Measurements from ENCODE around the gene BRD3OS.

DNA sequence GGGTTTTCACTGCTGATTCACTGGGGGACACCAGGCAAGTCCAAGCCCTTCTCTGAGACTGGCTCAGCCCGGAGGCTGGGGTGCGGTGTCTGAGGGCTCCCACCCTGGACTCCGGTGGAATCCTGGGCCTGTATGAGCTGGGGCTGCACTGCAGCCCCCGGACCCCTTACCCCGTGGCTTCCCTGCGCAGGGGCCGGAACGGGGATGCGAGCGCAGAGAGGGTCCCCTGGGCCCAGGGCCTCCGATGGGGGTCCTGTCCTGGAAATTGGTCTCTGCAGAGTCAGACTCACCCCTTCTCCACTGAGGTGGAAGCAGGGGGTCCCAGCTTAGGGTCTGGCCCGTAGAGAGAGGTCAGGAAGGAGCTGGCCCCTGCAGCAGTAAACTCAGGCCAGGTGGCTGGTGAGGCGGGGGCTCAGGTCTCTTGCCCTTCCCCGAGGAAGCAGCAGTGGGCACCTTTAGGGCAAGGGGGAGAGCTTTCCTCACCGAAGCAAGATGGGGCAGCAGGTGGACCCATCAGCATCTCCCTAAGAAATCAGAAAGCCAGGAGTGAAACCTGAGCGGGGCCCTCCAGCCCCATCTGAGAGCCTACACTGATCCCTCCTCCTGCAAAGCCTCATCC is 31.5 kb upstream of the BRD3OS start:
- TF ChIP-seq ZNF614 (CRISPR knock-in tag; IDR thresholded peaks at IDR 0.05; ENCODE audit: borderline replicate concordance) = no peak
- TF ChIP-seq, protein P1, sequence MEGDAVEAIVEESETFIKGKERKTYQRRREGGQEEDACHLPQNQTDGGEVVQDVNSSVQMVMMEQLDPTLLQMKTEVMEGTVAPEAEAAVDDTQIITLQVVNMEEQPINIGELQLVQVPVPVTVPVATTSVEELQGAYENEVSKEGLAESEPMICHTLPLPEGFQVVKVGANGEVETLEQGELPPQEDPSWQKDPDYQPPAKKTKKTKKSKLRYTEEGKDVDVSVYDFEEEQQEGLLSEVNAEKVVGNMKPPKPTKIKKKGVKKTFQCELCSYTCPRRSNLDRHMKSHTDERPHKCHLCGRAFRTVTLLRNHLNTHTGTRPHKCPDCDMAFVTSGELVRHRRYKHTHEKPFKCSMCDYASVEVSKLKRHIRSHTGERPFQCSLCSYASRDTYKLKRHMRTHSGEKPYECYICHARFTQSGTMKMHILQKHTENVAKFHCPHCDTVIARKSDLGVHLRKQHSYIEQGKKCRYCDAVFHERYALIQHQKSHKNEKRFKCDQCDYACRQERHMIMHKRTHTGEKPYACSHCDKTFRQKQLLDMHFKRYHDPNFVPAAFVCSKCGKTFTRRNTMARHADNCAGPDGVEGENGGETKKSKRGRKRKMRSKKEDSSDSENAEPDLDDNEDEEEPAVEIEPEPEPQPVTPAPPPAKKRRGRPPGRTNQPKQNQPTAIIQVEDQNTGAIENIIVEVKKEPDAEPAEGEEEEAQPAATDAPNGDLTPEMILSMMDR (CRISPR knock-in tag; IDR thresholded peaks at IDR 0.05) = no peak
- no peak for TF ChIP-seq ZNF546 (CRISPR knock-in tag; conservative IDR thresholded peaks at IDR 0.05)
- no peak for TF ChIP-seq IKZF4 (CRISPR knock-in tag; IDR thresholded peaks at IDR 0.05; ENCODE audit: borderline replicate concordance, low read depth, not compliant biosample characterization)
- TF ChIP-seq, protein P2, sequence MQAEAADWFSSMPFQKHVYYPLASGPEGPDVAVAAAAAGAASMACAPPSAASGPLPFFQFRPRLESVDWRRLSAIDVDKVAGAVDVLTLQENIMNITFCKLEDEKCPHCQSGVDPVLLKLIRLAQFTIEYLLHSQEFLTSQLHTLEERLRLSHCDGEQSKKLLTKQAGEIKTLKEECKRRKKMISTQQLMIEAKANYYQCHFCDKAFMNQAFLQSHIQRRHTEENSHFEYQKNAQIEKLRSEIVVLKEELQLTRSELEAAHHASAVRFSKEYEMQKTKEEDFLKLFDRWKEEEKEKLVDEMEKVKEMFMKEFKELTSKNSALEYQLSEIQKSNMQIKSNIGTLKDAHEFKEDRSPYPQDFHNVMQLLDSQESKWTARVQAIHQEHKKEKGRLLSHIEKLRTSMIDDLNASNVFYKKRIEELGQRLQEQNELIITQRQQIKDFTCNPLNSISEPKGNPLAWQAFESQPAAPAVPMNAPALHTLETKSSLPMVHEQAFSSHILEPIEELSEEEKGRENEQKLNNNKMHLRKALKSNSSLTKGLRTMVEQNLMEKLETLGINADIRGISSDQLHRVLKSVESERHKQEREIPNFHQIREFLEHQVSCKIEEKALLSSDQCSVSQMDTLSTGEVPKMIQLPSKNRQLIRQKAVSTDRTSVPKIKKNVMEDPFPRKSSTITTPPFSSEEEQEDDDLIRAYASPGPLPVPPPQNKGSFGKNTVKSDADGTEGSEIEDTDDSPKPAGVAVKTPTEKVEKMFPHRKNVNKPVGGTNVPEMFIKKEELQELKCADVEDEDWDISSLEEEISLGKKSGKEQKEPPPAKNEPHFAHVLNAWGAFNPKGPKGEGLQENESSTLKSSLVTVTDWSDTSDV (CRISPR knock-in tag; IDR thresholded peaks at IDR 0.05) = no peak
- no peak for TF ChIP-seq RFX1 (IDR thresholded peaks at IDR 0.05)
- no peak for TF ChIP-seq STAG1 (CRISPR knock-in tag; IDR thresholded peaks at IDR 0.05)
- TF ChIP-seq CBFB (CRISPR knock-in tag; IDR thresholded peaks at IDR 0.05) = no peak
- no peak for TF ChIP-seq FOXP1 (IDR thresholded peaks at IDR 0.05)
- TF ChIP-seq FOXP1 (CRISPR knock-in tag; IDR thresholded peaks at IDR 0.05) = no peak
- no peak; the same call in 1 of the 2 replicates for TF ChIP-seq ERF (CRISPR knock-in tag; IDR thresholded peaks at IDR 0.05)
